ENCODE data around the gene PRRX2.

PRRX2 gene

DNA sequence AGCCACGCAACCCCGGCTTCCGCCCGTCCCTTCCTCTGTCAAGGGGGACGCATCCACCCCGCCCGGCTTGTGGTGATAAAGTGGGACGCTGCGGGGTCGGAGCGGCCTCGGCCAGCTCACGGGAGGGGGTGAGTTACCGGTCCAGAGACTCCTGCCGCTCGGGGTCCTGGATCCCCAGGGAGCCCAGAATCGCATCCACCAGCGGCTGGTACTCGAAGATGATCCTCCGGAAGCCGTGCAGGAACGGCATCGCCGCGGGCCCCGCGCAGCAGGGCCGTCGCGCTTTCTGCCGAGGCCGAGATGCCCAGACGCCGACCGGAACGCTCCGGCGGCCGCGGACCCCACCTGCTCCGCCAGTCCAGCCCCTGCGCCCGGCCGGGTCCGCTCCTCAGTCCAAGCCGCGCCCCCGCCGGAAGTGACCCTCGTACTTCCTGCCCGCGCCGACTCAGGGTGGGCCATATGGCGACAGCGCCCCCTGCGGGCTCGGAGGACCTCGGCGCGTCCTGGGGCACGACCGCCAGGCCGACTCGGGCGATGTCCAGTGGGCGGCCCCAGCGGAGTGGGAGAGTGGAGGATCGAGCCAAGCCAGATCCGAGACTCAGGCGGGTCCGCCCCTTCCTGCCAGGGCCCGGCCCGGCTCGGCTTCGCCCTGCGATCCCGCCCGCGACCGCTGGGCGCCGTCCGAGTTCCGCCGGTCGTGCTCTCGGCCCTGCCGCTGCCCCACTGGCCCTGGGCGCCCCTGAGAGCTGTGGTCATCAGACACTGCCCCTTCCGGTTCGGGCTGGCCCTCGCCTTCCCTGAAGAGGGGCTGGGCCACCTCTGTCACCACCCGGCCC is 23.5 kb upstream of the PRRX2 start, which contains the start of gene ASB6:
TSS of gene ASB6 (minus strand) at position 402 of the 836 bp plus-strand sequence. CDS start at position 250, 152 bp downstream.
- H3K27ac ChIP-seq = peak within 1 kb of the TSS; percentile 12
- peak within 1 kb of the TSS; percentile 88 for H3K4me3 ChIP-seq (ENCODE audit: low read depth, low read length)
- TF ChIP-seq, protein P1, sequence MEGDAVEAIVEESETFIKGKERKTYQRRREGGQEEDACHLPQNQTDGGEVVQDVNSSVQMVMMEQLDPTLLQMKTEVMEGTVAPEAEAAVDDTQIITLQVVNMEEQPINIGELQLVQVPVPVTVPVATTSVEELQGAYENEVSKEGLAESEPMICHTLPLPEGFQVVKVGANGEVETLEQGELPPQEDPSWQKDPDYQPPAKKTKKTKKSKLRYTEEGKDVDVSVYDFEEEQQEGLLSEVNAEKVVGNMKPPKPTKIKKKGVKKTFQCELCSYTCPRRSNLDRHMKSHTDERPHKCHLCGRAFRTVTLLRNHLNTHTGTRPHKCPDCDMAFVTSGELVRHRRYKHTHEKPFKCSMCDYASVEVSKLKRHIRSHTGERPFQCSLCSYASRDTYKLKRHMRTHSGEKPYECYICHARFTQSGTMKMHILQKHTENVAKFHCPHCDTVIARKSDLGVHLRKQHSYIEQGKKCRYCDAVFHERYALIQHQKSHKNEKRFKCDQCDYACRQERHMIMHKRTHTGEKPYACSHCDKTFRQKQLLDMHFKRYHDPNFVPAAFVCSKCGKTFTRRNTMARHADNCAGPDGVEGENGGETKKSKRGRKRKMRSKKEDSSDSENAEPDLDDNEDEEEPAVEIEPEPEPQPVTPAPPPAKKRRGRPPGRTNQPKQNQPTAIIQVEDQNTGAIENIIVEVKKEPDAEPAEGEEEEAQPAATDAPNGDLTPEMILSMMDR (IDR thresholded peaks at IDR 0.05; ENCODE audit: low read depth, low read length, missing control alignments) = peak; percentile 66
- DNase-seq = peak; percentile 95
- peaks cover 22% of the 10 kb centered on the region for H3K36me3 ChIP-seq (replicated peaks)
- in situ Hi-C loops (cut with HindIII; ENCODE audit: low pct_ligation_motif_present, low sequenced_read_pairs) = no loop called here
- no peaks in the 10 kb centered on the region for H3K27me3 ChIP-seq (replicated peaks)

DNA sequence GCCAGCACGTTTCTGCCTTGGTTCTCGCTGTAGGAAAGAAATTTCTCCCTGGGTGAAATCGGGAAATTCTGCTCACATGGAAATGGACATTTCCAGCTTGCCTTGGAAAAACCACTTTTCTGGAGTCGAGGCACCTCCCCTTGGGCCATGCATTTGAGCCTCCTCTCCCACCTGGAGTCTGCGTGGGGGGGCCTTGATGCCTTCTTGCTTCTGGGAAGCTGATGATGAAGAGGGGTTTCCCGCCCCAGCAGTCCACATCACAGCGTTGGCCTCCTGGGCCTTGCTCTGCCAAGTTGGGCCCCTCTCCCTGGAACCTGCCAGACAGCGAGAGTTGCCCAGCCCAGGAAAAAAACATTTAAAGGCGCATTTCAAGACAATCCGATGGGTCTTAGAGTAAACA is 21.7 kb upstream of the PRRX2 start:
- H3K4me3 ChIP-seq (ENCODE audit: low read depth, low read length) = no peak overlapping the region
- H3K36me3 ChIP-seq (replicated peaks) = peaks cover 4% of the 10 kb centered on the region
- no peak for DNase-seq
- no peak overlapping the region for H3K27ac ChIP-seq
- in situ Hi-C loops (cut with HindIII; ENCODE audit: low pct_ligation_motif_present, low sequenced_read_pairs) = no loop called here
- TF ChIP-seq, protein P1 (IDR thresholded peaks at IDR 0.05; ENCODE audit: low read depth, low read length, missing control alignments) = no peak
- H3K27me3 ChIP-seq (replicated peaks) = no peaks in the 10 kb centered on the region

DNA sequence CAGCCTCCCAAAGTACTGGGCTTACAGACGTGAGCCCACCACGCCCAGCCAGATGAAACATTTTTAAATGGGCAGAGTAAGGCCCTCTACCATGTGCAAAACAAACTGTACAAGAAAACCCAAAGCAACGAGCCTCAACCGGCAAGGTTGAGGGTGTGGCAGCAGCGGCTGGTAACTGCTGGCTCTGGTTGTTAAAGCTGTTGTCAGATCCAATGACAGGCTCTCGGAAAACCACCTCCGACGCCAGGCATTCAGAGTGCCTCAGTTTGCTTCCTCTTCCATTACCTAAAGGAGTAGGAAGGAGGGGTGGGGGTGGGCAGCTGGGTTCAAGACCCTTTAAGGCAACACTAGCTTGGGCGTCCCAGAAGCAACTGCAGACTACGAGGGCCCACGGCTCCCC is 21.1 kb upstream of the PRRX2 start:
- in situ Hi-C loops (cut with HindIII; ENCODE audit: low pct_ligation_motif_present, low sequenced_read_pairs) = no loop called here
- H3K27me3 ChIP-seq (replicated peaks) = no peaks in the 10 kb centered on the region
- DNase-seq = no peak
- no peak overlapping the region for H3K27ac ChIP-seq
- TF ChIP-seq, protein P1 (IDR thresholded peaks at IDR 0.05; ENCODE audit: low read depth, low read length, missing control alignments) = no peak
- H3K36me3 ChIP-seq (replicated peaks) = peaks cover 3% of the 10 kb centered on the region
- H3K4me3 ChIP-seq (ENCODE audit: low read depth, low read length) = no peak overlapping the region

DNA sequence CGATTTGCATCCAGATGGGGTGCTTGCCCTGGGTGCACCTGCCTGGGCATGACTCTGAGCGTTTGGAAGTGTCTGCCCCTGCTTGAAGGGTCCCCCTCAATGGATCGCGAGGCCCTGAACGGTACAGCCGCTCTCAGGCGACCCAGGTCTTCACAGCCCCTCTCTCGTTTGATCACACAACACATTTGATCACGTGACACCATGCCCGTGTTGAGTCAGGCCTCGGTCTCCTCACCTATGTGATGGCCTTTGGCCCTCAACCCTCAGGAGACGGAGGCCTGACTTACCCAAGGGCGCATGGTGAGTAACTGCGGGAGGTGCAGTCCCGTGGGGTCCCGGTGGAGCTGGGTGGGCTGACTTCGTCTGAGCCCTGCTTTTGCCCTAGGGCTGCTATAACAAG is 20.5 kb upstream of the PRRX2 start:
- no peaks in the 10 kb centered on the region for H3K27me3 ChIP-seq (replicated peaks)
- no peak overlapping the region for H3K27ac ChIP-seq
- DNase-seq = no peak
- in situ Hi-C loops (cut with HindIII; ENCODE audit: low pct_ligation_motif_present, low sequenced_read_pairs) = no loop called here
- H3K36me3 ChIP-seq (replicated peaks) = no peaks in the 10 kb centered on the region
- TF ChIP-seq, protein P1 (IDR thresholded peaks at IDR 0.05; ENCODE audit: low read depth, low read length, missing control alignments) = no peak
- H3K4me3 ChIP-seq (ENCODE audit: low read depth, low read length) = no peak overlapping the region

DNA sequence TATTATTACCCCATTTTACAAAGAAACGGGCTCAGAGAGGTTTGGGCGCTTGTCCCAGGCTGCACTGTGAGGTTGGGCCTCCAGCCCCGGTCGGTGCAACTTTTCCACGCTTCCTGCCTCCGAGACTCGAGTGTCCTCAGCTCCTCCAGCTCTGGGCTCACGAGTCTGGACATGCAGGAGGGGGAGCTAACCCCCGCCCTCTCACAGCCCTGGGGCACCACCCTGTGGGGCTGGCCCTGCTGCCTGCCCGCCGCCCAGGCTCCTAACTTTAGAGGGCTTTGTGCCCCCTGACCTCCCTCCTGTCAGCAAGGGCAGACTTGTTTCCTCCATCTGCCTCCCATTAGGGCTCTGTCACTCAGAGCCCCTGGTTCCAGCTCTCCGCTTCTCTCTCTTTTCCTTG is 19.2 kb upstream of the PRRX2 start:
- no peak overlapping the region for H3K27ac ChIP-seq
- TF ChIP-seq, protein P1 (IDR thresholded peaks at IDR 0.05; ENCODE audit: low read depth, low read length, missing control alignments) = no peak
- H3K27me3 ChIP-seq (replicated peaks) = no peaks in the 10 kb centered on the region
- H3K36me3 ChIP-seq (replicated peaks) = no peaks in the 10 kb centered on the region
- DNase-seq = no peak
- H3K4me3 ChIP-seq (ENCODE audit: low read depth, low read length) = no peak overlapping the region
- in situ Hi-C loops (cut with HindIII; ENCODE audit: low pct_ligation_motif_present, low sequenced_read_pairs) = no loop called here

Data from brain microvascular endothelial cell (primary cell).